Medulla oblongata (tissue), 1 donor: ENCODE results near the gene RTN4RL1.

Experiments used
- DNase-seq: peaks from one replicate; pipeline ENCODE4 v3.0.0-alpha.2; 2015; ENCODE audit errors: extremely low spot score

RTN4RL1 gene

DNA sequence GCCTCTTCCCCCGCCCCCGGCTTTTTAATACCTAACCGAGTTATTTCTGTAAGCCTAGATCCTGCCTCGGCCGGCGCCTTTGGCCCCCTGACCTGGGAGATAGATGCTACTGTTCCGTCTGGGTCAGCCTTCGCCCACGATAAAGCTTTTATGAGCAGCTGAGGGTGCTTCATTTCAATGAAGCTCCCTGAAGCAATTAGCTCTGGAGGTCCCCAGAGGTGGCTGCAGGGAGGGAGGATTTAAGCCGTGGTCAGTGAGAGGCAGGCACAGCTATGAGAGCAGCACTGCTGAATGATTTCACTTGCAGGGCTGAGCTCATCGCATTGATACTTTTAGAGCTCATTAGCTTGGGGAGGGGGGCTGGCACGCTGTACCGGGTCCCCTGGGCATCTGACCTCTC lies 105.9 kb downstream of the RTN4RL1 start:
- DNase-seq: no peak

DNA sequence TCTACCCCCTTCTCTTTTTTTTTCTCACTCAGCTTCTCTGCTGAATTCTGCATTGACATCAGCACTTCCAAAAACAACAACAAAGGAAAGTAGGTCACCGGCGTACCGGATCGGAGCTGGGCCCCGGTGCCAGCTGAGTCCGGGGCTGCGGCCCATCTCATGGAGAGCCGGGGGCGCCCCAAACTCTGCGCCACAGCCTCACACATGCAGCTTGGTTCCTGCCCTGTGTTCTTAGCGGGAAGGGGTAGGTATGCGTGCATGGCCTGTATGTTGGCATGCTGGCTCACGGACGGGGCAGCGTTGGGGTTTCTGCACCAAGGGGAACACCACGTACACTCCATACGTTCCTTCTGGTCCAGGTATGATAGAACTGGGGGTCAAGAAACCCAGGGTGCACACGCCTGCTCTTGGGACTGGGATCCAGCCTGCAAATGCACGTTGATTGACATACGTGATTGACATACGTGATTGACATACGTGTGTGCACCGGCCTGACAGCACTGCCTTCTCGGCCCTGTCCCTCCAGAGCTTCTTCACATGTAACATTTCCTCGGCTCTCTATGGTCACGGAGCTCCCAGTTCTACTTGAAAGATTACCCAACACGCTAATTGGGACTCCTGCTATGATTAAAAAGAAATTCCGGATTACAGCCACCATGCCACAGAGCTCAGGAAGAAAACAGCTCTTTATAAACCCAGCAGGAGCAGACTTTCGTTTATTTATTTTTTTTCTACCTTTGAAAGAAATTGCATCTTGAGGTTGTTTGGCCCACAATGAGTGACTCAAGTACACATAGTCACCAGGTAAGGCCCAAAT lies 106.6 kb downstream of the RTN4RL1 start:
- no peak for DNase-seq

DNA sequence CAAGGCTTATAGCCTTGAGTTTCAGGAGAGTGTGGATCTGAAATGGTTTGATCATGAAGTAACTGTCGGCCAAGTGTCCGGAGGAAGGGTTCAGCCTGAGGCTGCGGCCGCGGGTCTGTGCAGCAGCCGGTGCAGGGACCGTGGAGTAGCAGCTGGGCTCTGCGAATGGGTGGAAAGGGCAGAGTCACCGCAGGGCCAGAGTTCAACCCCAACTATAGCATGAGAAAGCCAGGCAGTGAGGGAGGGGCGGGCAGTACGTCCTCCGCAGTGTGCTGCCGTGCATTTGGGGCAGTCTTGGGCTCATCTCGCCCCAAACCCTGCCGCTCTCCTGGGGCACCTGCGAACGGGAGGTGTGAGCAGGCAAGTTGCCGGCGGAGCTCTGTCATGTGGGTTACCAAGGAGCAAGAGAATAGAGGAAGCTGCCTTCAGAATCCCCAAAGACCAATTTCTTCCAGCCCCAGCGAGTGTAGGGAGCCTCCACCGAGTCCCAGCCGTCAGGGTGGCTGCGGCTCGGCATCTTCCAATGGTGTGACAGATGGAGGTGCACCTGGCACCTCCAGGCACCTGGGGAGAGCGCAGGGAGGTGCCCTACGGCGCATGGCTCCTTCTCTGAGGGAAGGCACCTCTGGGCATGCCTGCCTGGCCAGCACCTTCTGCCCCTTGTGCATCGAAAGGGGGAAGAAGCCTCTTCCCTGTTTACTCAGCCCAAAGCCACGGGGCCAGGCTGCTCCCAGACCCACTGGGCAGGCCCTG lies 108.0 kb downstream of the RTN4RL1 start:
- DNase-seq: no peak

DNA sequence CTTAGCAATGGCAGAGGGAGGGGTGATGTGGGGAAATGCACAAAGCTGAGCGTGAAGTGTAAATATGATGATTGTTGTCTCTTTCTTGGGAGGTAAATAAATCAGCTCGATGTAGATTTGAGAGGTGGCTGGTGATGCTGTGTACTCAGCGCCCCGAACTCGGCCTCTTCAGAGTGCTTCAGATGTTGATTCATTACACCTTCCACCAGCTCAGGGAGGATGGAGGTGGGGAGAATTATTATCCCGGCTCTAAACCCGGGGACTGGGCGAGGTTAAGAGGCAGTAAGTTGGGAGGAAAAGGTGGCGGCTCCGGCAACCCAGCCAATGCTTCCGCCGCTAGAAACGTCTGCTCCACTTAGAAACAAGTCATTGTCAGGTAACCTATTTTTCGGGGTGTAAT lies 108.8 kb downstream of the RTN4RL1 start:
- no peak for DNase-seq

DNA sequence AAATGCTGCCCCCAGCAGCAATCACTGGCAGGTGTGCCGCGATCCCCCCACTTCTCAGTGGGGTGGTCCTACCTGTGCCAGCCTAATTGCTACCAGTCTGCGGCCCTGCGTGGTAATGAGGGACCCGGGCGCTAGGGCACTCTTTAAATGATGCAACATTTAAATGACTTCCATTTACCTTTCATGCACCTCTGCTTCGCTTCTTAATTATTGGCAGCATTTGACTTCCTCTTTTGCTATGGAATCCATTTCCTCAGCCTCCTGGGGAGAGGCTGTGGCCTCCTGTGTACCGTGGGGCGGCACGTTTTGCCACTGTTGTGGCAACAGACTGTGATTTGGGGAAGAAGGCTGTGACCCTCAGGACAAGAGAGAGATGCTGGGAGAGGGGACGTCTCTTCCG lies 109.2 kb downstream of the RTN4RL1 start:
- no peak for DNase-seq

DNA sequence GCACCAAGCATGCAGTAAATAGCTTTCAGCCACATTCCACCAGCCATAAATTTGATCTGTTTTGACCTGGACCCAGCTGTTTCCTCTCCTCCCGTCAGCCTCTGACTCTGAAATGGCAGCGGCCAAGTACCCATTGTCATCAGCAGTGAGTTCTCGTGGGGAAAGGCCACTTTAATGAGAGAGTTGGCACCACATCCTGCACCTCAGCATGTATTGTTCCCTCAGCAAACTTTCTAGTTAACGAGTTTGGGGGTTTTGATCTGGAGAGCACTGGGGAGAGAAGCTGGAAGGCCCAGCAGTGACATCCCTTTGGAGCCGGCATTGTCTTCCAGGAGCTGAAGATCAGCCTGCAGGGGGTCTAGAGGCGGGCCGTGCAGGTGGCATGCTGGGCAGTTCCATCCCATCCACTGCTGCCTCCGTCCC lies 110.5 kb downstream of the RTN4RL1 start:
- no peak for DNase-seq

DNA sequence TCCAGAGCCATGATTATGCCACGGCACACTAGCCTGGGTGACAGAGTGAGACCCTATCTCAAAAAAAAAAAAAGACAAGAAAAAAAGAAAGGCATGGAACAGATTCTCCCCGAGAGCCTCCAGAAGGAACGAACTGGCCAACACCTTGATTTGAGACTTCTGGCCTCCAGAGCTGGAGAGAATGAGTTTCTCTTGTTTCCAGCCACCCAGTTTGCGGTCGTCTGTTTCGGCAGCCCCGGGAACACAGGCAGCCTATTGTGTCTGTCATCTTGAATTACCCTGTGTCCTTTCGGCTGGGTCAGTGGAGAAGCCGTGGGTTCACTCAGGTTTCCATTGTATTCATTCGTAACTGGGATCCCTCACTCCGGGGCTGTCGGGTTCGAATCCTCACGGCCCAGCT lies 111.4 kb downstream of the RTN4RL1 start:
- DNase-seq: no peak

DNA sequence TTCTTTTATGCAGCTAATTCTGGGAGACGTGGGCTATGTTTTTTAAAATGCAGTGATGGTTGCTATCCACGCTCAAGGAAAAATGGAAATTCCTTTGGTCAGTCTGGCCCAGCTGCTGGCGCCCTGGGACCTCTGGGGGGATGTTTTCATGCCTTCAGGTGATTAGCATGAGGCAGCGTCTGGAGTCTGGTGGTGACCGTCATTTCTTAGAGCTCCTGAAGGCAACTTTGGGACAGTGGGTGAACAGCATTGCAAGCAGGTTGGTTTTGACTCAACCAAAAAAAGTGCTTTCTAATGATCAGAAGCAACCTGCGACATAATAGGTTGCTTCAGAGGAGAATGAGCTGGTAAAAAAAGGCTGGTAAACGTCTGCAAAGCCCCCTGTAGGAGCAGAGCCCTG lies 113.0 kb downstream of the RTN4RL1 start:
- DNase-seq: no peak

DNA sequence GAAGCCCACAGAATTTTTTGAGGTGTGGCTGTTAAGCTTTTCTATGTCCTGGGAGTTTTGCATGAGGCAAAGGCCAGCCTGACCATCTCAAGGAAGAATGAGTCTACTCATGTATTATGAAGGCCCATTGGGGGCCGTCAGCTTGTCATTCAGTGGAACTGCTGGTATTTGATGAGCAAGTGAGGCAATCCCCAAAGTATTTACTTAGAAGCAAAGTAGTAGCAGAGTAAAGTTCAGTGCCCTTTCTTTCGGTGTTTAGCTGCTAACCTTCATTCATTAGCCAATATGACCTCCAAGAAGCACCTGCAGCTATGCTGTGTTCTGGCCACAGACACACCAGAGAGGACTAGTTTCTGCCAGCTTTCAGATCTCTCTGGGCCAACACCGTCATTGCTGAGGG lies 115.1 kb downstream of the RTN4RL1 start:
- DNase-seq: no peak

DNA sequence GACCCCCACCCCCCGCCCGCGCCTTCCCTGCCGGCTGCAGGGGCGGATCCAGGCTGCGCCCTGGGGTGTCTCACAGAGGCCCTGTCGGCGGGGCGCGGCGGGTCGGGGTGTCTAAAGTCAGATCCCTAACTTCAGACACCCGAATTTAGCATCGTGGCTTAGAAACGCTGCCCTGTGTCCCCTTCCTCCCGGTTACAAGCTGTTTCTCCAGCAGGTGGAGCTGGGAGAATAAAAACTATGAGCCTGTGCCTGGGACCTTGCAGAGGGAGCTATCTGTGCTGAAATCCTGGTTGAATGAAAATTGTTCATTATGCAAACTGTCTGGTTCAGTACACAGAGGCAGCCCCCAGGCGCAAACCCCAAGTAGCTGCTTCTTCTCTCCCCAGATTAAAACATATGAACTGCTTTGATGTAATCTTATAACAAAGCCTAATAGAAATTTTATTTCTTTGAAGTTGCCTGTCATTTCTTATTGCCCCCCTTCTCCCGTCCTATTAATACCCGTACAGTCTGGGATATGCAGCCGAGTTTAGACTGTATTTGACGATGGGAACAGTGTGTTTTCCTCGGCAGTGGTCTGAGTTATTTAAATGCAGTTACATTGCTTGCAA lies 116.3 kb downstream of the RTN4RL1 start:
- DNase-seq: peak; percentile 79

DNA sequence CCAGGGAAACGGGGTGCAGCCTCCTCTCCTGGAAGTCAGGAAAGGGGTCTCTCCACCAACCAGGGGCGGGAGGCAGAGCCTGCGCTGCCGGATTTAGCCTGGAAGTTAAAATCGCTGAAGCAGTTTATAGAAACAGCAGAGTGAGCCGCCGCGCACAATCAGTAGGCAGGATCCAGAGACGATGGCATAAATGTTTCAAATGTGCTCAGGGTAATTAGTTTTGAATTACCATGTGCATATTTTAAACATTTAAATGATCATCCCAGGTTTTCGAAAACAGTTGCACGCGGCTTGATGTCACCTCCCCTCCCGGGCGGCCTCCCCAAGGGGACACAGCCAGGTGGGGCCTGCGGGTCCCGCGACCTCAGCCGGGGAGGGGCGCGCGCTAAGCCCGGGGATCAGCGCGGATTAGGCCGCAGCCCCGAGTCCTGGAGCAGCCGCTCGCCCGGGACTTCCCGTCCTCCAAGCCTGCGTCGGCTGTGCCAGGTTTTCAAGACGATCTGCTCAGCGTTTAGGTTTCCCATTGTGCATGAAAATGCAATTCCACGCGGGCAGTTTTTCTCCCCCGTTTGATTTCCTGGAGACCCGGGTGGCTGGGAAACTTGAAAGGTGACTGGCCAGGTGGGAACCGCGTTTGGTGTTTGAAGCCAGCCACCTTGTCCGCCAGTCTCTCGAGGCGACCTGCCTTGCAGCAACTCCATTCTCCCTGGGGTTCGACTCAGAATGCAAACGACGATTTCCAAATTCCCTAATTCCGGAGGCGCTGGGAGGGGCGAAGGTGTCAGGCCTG lies 117.0 kb downstream of the RTN4RL1 start:
- no peak for DNase-seq

DNA sequence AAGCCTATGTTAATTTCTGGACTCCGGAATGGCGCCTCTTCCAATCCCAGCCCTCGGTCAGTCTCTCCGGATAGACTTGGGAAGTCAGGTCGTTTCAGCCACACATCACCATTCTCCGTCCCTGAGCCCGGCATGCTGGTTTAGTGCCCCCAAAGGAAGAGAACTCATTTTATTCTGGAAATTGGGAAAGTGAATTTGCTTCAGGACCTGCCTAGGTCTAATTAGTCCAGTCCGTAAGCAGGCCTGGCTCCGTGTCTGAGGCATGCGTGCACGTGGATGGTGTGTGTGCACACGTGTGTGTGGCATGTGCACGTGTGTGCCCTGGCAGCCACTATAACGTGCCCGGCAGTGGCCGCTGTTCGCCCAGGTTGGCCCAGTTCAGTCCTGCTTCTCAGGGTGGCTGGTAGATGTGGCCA lies 117.9 kb downstream of the RTN4RL1 start:
- no peak for DNase-seq

DNA sequence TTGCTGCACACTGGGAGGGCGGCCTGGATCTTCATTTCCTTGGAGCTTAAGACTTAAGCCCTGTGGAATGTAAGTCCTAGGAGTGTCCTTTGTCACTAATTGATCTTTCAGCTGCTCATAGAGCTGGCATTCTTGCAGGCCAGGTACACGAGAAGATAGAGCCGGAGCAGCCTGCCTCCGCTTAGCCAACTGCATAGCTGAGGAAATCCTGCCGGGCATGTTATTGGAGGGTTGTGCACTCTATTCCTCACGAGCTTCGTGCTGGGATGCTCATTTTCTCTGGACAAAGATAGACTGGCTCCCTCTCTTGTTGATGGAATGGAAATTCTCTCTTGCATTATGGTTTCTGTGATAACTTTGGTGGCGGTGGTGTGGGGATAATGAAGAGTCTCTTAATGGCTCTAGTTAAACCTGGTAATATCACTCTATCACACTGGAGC lies 118.5 kb downstream of the RTN4RL1 start:
- DNase-seq: no peak

DNA sequence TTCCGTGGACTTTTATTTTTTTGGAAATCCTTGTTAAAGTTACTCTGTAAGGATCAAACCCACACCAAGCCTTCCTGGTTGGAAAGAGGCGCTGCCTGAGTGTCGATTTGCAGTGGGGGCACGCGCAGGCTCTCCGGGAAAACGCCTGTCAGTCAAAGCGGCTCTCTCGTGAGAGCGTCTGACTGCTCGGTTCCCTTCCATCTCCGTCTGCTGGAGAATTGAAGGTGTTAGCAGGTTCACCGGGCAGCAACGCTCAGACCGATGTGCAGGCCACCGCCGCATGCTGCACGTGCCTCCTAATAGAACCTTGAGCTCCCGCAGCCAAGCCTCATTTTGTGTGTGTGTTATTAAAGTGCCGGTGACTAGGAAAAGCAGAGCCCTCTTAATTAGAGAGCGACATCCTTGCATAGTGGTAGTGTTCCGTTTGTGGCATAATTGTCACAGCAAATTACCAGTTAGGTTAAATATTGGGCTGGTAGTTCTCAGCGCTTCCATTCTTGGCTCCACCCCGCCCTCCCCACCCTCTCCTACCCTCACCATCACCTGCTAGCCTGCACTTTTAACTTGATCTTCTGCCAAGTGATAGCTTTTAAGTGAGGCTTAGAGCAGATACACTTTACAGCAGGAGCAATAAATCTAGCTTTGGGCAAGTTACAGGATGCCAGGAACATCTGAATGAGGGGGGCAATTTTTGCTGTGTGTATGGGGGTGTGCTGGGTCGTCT lies 119.8 kb downstream of the RTN4RL1 start:
- DNase-seq: no peak

DNA sequence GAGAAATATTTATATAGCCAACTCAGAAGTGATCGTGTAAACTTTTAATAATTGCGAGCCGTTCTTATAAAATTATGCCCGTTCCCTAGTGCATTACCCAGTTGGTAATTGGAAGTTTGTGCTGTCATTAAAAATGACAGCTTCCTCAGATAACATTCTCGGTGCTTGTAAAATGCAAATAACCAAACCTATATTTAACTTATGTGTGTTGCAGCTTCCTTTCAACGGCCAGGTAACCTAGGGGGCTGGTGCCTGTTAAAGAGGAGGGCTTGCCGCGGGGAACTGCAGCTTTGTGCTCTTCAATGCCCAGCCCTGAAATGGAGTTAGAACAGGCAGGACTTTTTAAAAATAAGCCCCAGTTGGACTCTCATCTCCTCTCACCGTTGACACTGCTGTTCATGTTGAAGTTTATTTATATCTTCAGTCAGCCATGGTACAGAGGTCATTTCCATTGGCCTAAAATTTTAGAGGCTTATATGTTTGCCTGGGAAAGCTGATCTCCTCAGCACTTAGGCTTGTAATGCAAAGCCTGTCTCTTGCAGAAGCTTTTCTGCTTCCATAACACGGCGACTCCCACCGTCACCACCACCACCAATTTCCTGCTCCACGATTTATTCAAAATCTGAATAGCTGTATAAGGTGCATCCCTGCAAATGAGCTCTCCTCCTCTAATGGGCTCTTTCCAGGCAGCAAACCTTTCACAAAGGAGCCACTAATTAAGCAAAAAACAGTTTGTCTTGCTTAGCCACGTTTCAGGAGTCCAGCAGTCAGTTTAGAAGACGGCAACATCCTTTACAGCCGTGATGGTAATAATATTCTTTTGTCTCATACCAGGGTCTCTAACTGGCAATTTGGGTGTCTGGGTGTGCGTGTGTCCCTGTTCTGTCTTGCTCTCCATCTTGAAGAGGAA lies 120.6 kb downstream of the RTN4RL1 start:
- no peak for DNase-seq

DNA sequence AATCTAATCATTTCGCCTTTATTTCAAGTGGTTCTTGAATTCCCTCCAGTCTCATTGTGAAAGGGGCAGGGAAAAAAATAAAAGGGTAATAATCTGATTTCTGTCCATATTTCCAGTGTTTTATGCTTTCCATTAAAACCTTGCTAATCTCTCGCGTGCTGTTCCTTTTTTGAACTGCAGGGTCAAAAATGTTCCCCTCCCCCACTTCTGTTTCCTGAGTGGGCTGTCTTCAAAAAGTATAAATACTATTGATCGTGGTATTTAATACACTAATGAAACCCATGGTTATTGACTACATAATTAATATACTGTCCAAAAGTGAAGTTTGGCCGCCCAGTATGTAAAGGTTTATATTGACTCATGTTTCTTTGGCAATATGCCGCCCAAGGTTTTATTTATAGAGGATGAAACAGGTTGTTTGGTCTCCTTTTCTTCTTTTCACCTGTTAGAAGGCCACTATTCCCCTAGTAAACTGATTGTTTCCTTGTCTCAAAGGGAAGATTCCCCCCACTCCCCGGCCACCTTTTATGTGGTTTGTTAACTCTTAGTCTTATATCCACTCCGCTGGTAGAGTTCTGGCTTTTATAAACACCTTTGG lies 125.6 kb downstream of the RTN4RL1 start:
- DNase-seq: no peak

DNA sequence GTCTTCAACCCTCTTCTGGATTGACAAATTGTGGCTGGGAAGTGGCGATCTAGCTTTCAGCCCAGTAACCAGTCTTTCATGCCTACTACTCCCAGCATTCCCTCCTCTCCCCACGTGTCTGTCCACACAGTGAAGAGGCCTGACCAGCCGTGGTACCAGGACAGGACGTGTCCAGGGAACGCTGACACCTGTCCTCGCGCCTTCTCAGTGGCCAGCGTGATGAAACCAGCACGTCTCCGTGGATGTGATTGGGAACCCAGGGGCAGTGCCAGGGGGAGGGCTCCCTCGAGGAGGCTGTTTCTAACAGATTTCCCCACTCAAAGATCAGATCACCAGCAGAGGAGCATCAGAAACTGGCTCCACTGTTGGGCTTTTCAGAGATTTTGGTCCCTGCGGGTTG lies 126.3 kb downstream of the RTN4RL1 start:
- DNase-seq: no peak

DNA sequence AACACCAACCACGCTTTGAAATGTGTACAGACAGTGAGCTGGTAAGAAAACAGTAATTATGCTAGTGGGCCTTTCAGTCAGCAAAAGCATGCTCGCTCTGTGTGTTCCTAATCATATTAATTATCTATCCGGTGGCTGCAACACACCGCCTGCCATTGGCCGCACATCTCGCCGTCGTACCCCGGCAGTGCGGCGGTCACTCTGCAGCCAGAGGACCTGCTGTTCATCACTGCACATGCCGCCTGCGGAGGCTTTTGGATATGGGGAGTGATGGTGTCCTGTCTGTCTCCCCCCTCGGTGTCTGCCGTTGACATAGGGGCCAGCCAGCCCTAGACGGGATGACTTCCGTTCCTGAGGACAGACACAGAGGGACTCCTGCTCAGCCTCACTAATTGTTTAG lies 126.8 kb downstream of the RTN4RL1 start:
- DNase-seq: no peak

DNA sequence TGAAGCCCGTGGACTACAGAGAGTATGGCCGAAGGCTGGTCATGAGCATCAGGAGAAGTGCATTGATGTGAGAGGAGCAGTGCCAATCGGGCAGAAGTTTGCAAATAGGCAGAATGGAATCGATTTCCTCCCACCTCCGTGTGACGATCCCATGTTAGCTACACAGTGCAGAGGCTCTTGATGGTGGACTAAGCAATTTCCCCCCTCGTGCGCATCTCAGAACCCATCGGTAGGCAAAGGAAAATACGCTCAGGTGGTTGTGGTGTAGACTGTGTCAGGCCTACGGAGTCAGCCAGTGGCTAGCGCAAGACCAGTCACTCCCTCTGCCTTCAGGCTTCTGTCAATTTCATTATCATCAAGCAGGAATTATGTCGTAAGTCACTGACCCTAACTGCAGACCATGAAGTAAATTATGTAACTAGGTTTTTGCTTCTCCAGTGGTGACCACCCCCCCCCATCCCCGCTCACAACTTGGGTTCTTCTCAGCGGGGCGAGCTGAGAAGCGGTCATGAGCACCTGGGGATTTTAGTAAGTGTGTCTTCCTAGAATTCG lies 128.0 kb downstream of the RTN4RL1 start:
- DNase-seq: no peak
